H1 (cell line): Measurements from ENCODE around the gene SSX2IP. TPM values are rescaled to one million over a fixed set of nuclear protein-coding genes. Genes with fewer than 3 reads are reported as not detected.
"Not testable (repeated sequence)": the region's sequence is repeated elsewhere in the genome, so short reads cannot be mapped to it uniquely, and the experiment has no call there.

ENCODE experiments used
- CTCF ChIA-PET: fragments of 300-600 bp; sonication (Branson Sonifier 250); formaldehyde crosslinking; loops from one replicate; lab custom pipeline; 2021; ENCODE audit not compliant: partially characterized antibody; lab: Charles Lee
- POLR2A ChIA-PET: fragments of 300-600 bp; sonication (Branson Sonifier 250); formaldehyde crosslinking; loops from one replicate; lab custom pipeline; 2021; ENCODE audit warnings: inconsistent platforms; ENCODE audit not compliant: partially characterized antibody; lab: Charles Lee
- DNase-seq, 2 experiments: peaks; one replicate each; pipeline versions ENCODE4 v3.0.0 to v3.0.0-alpha.2; 2010 to 2022; ENCODE audit warnings: low spot score in 2 of 2, low read depth in 1 of 2, mixed read lengths in 1 of 2
- FAIRE-seq: peaks from 2 replicates; lab custom pipeline; 2011; peaks lifted over from hg19 to GRCh38; lab: Jason Lieb, UNC
- H2AFZ ChIP-seq: 2 replicates; pipeline ENCODE4 v1.8.1; 2012; ENCODE audit warnings: low read length, inconsistent platforms
- H2AK5ac ChIP-seq: 2 replicates; pipeline ENCODE4 v1.6.1; 2013; ENCODE audit warnings: low read depth, low read length
- H2BK120ac ChIP-seq: replicated peaks from 2 replicates; pipeline ENCODE3; 2013; ENCODE audit warnings: low read depth, low read length, inconsistent platforms
- H2BK12ac ChIP-seq: 2 replicates; pipeline ENCODE4 v1.6.1; 2013; ENCODE audit warnings: low read depth, low read length
- H2BK15ac ChIP-seq: 2 replicates; pipeline ENCODE4 v1.6.1; 2013; ENCODE audit warnings: low read length
- H2BK20ac ChIP-seq: 2 replicates; pipeline ENCODE4 v1.6.1; 2013; ENCODE audit warnings: low read length
- H2BK5ac ChIP-seq: 2 replicates; pipeline ENCODE4 v1.6.1; 2013; ENCODE audit warnings: low read depth, low read length
- H3K14ac ChIP-seq: 2 replicates; pipeline ENCODE4 v1.6.1; 2013; ENCODE audit warnings: inconsistent platforms; ENCODE audit not compliant: insufficient read length
- H3K18ac ChIP-seq: 2 replicates; pipeline ENCODE4 v1.6.1; 2013; ENCODE audit warnings: low read length; ENCODE audit errors: extremely low read depth
- H3K23ac ChIP-seq: 2 replicates; pipeline ENCODE4 v1.6.1; 2013; ENCODE audit warnings: inconsistent platforms; ENCODE audit not compliant: insufficient read length
- H3K23me2 ChIP-seq: 2 replicates; pipeline ENCODE4 v1.6.1; 2013; ENCODE audit warnings: low read depth, low read length
- H3K27ac ChIP-seq: 2 replicates; pipeline ENCODE4 v1.6.1; 2011; ENCODE audit warnings: low read depth, low read length, inconsistent platforms
- H3K27me3 ChIP-seq, 4 experiments: replicated peaks in 1 of 4; 1 replicate in 1 of 4; 2 replicates in 3 of 4; pipeline versions ENCODE4 v1.6.1 to v1.8.1; 2011 to 2013; ENCODE audit warnings: low read length in 3 of 4, mild to moderate bottlenecking in 3 of 4, inconsistent platforms in 2 of 4, mixed read lengths in 2 of 4, moderate library complexity in 1 of 4; ENCODE audit not compliant: control insufficient read depth in 3 of 4, insufficient read depth in 3 of 4; ENCODE audit errors: extremely low read depth in 1 of 4
- H3K36me3 ChIP-seq, 4 experiments: 2 replicates each; pipeline versions ENCODE4 v1.6.1 to v1.8.1; 2011 to 2013; ENCODE audit warnings: mild to moderate bottlenecking in 4 of 4, low read length in 3 of 4, moderate library complexity in 2 of 4, control low read depth in 1 of 4, inconsistent platforms in 1 of 4; ENCODE audit not compliant: insufficient read depth in 4 of 4, control insufficient read depth in 2 of 4
- H3K4ac ChIP-seq: replicated peaks from 2 replicates; pipeline ENCODE3; 2013; ENCODE audit warnings: low read length, low read depth, mixed read lengths, inconsistent platforms; ENCODE audit not compliant: insufficient read length
- H3K4me1 ChIP-seq, 4 experiments: replicated peaks in 1 of 4; 1 replicate in 1 of 4; 2 replicates in 3 of 4; pipeline versions ENCODE4 v1.6.1 to v1.8.1; 2011 to 2013; ENCODE audit warnings: low read length in 3 of 4, inconsistent platforms in 2 of 4, mixed read lengths in 1 of 4; ENCODE audit not compliant: insufficient read depth in 4 of 4, control insufficient read depth in 3 of 4
- H3K4me2 ChIP-seq, 2 experiments: 2 replicates each; pipeline versions ENCODE4 v1.6.1 to v1.8.1; 2011 to 2013; ENCODE audit warnings: low read depth in 2 of 2, low read length in 2 of 2, control low read depth in 1 of 2, inconsistent platforms in 1 of 2, mild to moderate bottlenecking in 1 of 2; ENCODE audit not compliant: insufficient read depth in 1 of 2
- H3K4me3 ChIP-seq, 4 experiments: fragments of 200-600, 300-600 bp in 1 of 4; sonication (generic), shearing (Covaris generic), sonication (Bioruptor Twin) in 1 of 4; 2 replicates each; pipeline versions ENCODE4 v1.5.1 to v1.8.1; 2011 to 2016; ENCODE audit warnings: low read length in 4 of 4, low read depth in 3 of 4, control low read depth in 2 of 4, inconsistent platforms in 2 of 4, mild to moderate bottlenecking in 2 of 4, mixed read lengths in 1 of 4, moderate library complexity in 1 of 4; ENCODE audit not compliant: insufficient read depth in 2 of 4; ENCODE audit errors: extremely low read depth in 1 of 4
- H3K56ac ChIP-seq: replicated peaks from 2 replicates; pipeline ENCODE3; 2013; ENCODE audit warnings: low read depth, mild to moderate bottlenecking, mixed read lengths, low read length, inconsistent platforms; ENCODE audit not compliant: insufficient read length
- H3K79me1 ChIP-seq: 2 replicates; pipeline ENCODE4 v1.6.1; 2013; ENCODE audit warnings: low read depth, low read length, control low read depth
- H3K79me2 ChIP-seq, 2 experiments: 2 replicates each; pipeline versions ENCODE4 v1.6.1 to v1.8.1; 2012 to 2013; ENCODE audit warnings: low read length in 2 of 2, mild to moderate bottlenecking in 2 of 2, inconsistent platforms in 1 of 2; ENCODE audit not compliant: insufficient read depth in 2 of 2, control insufficient read depth in 1 of 2
- H3K9ac ChIP-seq, 4 experiments: replicated peaks in 1 of 4; 1 replicate in 1 of 4; 2 replicates in 3 of 4; pipeline versions ENCODE4 v1.6.1 to v1.8.1; 2011 to 2013; ENCODE audit warnings: low read depth in 3 of 4, low read length in 3 of 4, control low read depth in 2 of 4, mild to moderate bottlenecking in 2 of 4, moderate library complexity in 2 of 4, inconsistent platforms in 1 of 4; ENCODE audit errors: extremely low read depth in 1 of 4
- H3K9me3 ChIP-seq, 2 experiments: 2 replicates each; pipeline versions ENCODE4 v1.6.1 to v1.8.1; 2012 to 2013; ENCODE audit warnings: mild to moderate bottlenecking in 2 of 2, moderate library complexity in 2 of 2, control low read depth in 1 of 2, inconsistent platforms in 1 of 2, low read depth in 1 of 2, low read length in 1 of 2, mixed read lengths in 1 of 2; ENCODE audit not compliant: insufficient read depth in 2 of 2
- H4K20me1 ChIP-seq, 2 experiments: replicated peaks in 1 of 2; 2 replicates each; pipeline versions ENCODE3 to v1.8.1; 2011 to 2013; ENCODE audit warnings: inconsistent platforms in 2 of 2, low read length in 2 of 2, mild to moderate bottlenecking in 1 of 2; ENCODE audit not compliant: insufficient read depth in 2 of 2, control insufficient read depth in 1 of 2
- H4K5ac ChIP-seq: 2 replicates; pipeline ENCODE4 v1.6.1; 2013; ENCODE audit warnings: low read length, low read depth, mixed read lengths, inconsistent platforms; ENCODE audit not compliant: insufficient read length
- H4K8ac ChIP-seq: 2 replicates; pipeline ENCODE4 v1.8.0; 2013; ENCODE audit warnings: mild to moderate bottlenecking, moderate library complexity, low read length, inconsistent platforms; ENCODE audit not compliant: insufficient read depth; ENCODE audit errors: extremely low read depth
- H4K91ac ChIP-seq: replicated peaks from 2 replicates; pipeline ENCODE3; 2013; ENCODE audit warnings: low read length, mixed read lengths, inconsistent platforms; ENCODE audit not compliant: insufficient read length
- ATF2 ChIP-seq: IDR thresholded peaks from 2 replicates; pipeline ENCODE4 v1.6.1; 2012; ENCODE audit warnings: low read length, inconsistent platforms
- TAF7 ChIP-seq: optimal IDR thresholded peaks from 2 replicates; pipeline ENCODE3; 2011; ENCODE audit warnings: low read depth, mild to moderate bottlenecking, inconsistent platforms, low read length, moderate library complexity, borderline replicate concordance
- WGBS, 2 experiments: shearing (Covaris generic) in 1 of 2; methylation state at CpG; one replicate each; pipeline versions ENCODE4 v1.1.6 to v1.1.7; 2013 to 2015; ENCODE audit warnings: low lambda C conversion rate in 2 of 2, mixed read lengths in 2 of 2, inconsistent platforms in 1 of 2, low coverage in 1 of 2, missing lambda C conversion rate in 1 of 2; ENCODE audit not compliant: insufficient replicate concordance in 2 of 2, insufficient coverage in 1 of 2, insufficient read length in 1 of 2; ENCODE audit errors: extremely low coverage in 1 of 2, missing lambda C conversion rate in 1 of 2; 5-methylcytosine and 5-hydroxymethylcytosine counted together
- polyA plus RNA-seq, 7 experiments: library from polyadenylated mRNA; depleted of rRNA in 3 of 7; stranded (reverse) in 5 of 7; unstranded in 2 of 7; fragments of >200 nt in 5 of 7; fragments of 200-250 nt in 2 of 7; gene quantifications; 1 replicate in 5 of 7; 2 replicates in 1 of 7; 4 replicates in 1 of 7; pipeline versions ENCODE4 v1.2.1 to v1.2.3, GENCODE V29; 2011 to 2013; ENCODE audit warnings: missing spikeins in 2 of 7, mixed read lengths in 2 of 7
- total RNA-seq: library from RNA; stranded (reverse); fragmentation: NEBNext Ultra II Directional; extraction: Animal tissue kit (Norgen Biotek cat#: 25700); gene quantifications from 2 replicates; pipeline ENCODE4 v1.2.1, GENCODE V29; 2021

The SSX2IP gene
- total and polyA plus RNA-seq, 2 of the 8 experiments (the other 6 are each of a cell fraction or from before 2014, with no cell fraction given) = 4.0 to 31.3 TPM

GRCh38 chr1:84597011-84597410, 93.2 kb downstream of the SSX2IP start (continued):
- TF ChIP-seq TAF7 (no peak), ATF2 (no peak)

- WGBS, 2 experiments = 89% methylated on average over 2 of the region's 2 CpGs; no CpG with 5 or more reads in 1 of the 2 experiments
- H3K27ac ChIP-seq, H2BK5ac ChIP-seq, H3K27me3 ChIP-seq, DNase-seq, POLR2A ChIA-PET, CTCF ChIA-PET, H2BK15ac ChIP-seq, H3K56ac ChIP-seq, H3K14ac ChIP-seq, H3K23me2 ChIP-seq, H4K91ac ChIP-seq, H3K79me1 ChIP-seq, H3K23ac ChIP-seq, H2AFZ ChIP-seq, FAIRE-seq, H3K4me3 ChIP-seq, H3K9ac ChIP-seq, H2BK12ac ChIP-seq, H2BK20ac ChIP-seq, H3K4ac ChIP-seq, H3K79me2 ChIP-seq, H4K5ac ChIP-seq, H3K18ac ChIP-seq, H4K20me1 ChIP-seq, H3K9me3 ChIP-seq, H3K4me2 ChIP-seq, H2BK120ac ChIP-seq, H3K4me1 ChIP-seq, H3K36me3 ChIP-seq, H4K8ac ChIP-seq, H2AK5ac ChIP-seq: not testable (repeated sequence)
Measured at GRCh38 chr1:84594959-84595358, 95.3 kb downstream of the SSX2IP start.
